HG02840 (cell line): ENCODE results near the gene MAP4K4.
"Not testable (repeated sequence)": the region's sequence is repeated elsewhere in the genome, so short reads cannot be mapped to it uniquely, and the experiment has no call there.

ENCODE experiments used
- ATAC-seq: cut with Tn5 transposase; IDR thresholded peaks from one replicate; pipeline ENCODE4 v1.9.1; 2021; ENCODE audit warnings: mild to moderate bottlenecking, moderate library complexity, moderate number of reproducible peaks; ENCODE audit not compliant: unreplicated experiment, low FRiP score

The MAP4K4 gene

DNA sequence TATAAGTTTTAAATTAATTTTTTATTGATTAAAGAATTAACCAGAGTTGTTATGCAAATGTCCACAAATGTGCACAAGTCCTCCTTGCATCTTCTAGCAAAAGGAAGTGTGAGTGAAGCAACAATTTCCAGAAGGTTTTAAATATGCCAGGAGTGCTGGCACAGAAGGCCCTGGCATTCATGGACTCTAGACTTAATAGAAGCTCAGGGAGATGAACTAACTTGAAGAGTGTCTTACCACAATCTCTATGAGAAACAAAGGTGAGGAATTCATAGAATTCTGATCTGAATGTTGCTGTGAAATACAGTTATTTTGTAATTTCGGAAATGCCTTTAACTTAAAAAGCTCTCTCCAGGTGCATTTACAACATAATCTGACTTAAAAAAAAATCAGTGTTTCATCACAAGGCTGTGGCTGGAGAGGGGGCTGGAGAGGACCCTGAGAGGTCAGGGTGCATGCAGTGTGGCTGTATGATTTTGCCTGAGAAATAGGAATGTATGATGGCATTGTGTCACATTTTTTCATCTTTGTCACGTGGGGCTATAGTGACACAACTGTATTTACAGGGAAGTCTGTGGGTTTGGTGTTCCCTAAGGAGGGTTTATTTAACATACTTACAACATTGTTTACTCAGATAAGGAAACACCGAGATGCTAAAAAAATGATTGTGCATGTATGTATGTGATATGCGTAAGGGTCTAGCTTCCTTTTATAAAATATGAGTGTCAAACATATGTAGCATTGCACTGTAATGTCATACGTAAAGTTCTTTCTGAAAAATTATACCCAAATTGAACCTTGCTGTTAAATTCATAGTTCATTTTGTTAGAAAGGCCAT lies 66.2 kb downstream of the MAP4K4 start:
- ATAC-seq: no peak

DNA sequence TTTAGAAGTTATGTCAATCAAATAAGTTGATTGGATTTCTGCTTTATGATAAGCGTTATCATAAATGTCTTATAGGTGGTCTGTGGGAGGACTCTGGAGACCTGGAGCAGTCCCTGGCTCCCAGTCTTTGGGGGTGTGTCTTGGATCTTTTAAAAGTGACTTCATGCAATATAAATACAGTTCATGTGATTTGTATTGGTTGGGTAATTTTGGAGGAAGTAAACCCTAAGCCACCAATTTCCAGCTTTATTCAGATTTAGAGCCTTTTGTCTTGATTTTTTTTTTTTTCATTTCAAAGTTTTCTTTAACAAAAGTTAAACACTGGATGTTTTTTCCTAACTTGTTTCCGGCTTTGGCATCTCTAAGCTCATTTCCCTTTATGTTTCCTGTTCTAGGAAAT lies 68.8 kb downstream of the MAP4K4 start:
- ATAC-seq: no peak

DNA sequence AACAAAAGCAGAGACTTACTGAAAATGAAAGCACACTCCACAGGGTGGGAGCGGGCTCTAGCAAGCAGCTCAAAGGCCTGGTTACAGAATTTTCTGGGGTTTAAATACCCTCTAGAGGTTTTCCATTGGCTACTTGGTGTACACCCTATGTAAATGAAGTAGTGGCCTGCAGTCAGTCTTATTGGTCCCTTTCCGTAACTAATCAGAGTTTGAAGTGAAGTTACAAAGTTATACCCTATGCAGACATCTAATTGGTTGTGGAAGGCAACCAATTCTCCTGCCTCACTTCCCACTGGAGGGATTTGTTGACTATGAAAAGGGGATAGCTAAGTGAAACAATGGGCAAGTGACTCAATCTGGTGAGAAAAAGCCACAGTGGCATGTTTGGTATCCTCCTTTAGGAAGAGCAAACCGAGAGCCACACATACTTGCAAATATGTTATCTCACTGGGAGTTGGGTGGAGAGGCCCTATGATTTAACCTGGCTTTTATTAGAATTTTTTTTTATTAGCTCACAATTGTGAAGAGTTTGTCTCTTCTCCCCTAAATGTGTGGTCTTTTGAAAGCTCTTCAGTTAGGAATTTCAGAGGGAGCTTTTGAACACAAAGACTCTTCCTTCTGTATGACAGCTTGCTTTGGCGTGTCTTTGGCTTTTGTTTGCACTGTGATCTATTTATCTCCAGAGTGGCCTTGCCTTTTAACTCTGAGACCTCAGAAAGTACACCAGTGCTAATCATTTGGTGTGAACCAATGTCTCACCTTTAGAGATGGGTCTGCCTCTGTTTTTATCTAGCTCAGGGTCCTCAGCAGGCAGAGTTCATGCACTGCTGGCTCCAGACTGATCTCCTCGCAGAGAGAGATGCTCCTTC lies 69.6 kb downstream of the MAP4K4 start:
- ATAC-seq: no peak

DNA sequence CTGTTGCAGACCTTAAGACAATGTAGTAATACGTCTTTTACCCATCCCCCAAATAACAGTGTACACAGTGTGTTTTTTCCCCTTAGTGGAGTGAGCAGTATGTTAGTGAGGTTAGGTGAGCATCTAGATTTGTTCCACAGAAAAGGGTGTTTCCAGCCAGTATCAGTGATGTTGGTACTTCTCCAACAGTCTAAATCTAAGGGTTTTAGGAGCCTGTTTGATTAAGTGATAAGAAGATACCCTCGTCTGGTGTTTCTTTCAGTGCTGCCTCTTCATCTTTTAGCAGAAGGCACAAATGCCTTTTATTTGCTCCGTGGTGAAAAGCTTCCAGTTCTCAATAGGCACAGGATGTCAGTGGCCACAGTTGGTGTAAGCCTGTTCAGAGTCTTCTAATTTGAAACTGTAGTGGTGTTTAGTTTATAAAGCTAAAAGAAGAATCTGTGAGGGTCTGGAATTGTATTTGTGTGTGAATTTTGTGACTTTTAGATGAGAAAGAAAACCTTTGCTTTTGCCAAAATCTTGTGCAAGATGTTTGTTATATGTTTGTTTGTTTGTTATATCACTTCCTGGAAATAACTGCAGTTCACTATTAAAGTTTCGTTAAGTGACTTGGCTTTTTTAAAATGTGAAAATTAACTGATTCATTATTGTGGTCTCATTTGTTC lies 71.2 kb downstream of the MAP4K4 start:
- no peak for ATAC-seq

DNA sequence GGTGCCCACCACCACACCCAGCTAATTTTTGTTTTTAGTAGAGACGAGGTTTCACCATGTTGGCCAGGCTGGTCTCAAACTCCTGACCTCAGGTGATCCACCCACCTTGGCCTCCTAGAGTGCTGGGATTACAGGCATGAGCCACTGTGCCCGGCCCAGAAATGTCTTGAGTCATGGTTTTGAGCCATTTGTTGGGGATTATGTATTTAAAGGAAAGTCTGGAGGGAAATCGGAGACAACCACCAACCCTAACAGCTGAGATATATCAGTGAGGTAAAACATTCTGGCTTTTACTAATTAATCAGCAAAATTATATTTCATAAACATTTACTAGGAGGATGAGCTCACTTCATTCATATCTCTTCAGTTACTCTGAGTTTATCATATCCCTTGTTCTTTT lies 72.2 kb downstream of the MAP4K4 start:
- ATAC-seq: not testable (repeated sequence)

DNA sequence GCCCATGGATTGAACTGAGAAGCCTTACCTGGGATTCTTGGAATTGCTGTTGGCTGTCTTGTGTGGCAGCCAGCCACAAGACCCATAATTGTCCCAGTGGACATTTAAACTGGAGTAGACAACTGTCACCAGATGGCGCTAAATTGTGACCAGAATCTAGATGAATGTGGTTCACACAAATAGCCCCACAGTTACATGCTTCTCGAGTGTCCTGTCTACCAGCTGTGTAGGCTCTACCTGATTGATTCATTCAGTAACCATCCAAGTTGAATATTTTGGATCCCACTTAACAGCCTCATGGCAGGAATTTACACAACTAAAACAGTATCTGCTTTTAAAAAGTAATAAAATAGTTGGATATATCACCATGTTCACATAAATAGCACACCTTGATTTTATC lies 73.2 kb downstream of the MAP4K4 start:
- no peak for ATAC-seq

DNA sequence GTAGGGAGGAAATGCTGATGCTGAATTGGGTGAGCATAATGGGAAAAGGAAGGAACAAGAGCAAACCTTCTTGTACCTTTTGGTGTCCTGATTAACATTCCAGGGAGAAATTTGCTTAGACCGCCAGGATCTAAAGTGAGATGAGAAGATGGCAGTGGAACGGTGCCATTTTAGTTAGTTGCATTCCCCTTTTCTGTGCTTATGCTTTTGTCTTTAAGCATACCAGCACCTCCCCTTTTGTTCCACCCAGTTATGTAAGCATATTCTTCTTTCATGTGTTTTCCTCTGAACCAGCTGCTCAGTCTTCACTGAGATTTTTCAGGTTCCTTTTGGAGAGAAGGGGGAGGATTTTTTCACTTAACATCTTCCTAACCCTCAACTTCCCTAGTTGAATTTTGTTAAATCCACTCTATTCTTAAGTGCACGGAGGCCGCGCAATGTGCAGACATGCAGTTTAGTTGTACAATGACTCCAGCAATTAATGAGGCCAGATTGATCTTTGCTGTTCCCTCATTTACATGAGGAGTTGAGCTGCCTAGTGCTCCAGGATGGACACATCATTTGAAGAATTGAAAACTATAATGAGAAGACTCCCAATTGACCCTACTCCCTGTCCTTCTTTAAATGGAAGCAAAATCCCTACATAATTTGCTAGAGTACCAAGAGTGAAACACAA lies 73.9 kb downstream of the MAP4K4 start:
- no peak for ATAC-seq

DNA sequence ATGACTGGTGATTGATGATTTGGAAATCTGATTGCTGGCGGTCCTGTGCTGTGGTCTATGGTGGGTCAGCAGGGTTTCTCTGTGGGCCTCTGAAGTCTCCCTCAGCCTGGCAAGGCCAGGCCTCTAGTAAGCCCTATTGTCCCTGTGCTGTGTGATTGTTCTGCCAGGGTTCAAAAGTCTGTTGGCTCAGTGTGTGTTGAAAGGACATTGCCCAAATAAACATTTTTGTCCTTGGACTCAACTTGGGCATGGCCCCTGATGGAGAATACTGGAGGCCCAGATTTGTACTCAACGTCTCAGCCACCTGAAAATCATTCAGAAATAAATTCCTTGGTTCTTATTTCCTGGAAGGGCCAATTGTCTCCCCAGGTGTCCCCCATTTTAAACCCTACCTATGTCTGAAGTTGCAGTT lies 74.4 kb downstream of the MAP4K4 start:
- no peak for ATAC-seq

DNA sequence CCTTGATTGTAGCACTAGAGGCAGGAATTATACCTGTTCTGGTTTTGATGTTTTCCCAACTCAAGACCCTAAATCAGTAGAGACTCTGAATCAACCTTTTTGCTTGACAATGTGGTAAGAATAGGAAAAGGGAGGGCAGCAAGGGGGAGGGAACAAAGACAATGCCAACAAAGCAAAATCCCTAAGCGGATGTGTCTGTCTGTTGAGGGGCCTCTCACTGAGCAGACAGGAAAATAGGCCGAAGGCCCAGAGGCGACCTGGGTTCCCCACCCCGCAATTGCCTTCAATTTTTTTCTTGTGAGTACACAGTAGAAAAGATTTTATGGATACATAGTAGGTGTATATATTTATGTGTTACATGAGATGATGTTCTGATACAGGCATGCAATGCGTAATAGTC lies 75.6 kb downstream of the MAP4K4 start:
- no peak for ATAC-seq

DNA sequence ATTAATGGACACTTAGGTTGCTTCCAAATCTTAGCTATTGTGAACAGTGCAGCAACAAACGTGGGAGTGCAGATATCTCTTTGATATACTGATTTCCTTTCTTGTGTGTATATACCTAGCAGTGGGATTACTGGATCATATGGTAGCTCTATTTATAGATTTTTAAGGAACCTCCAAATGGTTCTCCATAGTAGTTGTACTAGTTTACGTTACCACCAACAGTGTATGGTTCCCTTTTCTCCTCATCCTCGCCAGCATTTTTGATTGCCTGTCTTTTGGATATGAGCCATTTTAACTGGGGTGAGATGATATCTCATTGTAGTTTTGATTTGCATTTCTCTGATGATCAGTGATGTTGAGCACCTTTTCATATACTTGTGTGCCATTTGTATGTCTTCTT lies 76.5 kb downstream of the MAP4K4 start:
- not testable (repeated sequence) for ATAC-seq

DNA sequence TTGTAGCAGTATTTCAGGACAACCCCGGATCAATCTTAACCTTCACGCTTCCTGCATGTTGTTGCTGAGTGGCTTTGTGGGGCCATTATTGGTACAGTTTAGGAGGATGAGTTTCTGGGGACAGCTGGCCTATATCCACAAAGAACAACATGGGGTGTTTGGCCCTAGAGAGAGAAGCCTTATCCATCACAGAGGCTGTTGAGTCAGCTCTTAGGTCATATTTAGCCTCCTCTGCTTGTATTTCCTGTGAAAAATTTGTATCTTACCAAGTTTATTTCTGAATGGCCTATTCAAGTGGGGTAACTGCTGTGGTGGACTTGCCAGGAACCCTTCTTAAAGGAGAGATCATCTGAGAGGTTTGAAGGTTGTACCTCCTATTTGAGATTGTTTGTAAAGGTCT lies 77.6 kb downstream of the MAP4K4 start:
- no peak for ATAC-seq

DNA sequence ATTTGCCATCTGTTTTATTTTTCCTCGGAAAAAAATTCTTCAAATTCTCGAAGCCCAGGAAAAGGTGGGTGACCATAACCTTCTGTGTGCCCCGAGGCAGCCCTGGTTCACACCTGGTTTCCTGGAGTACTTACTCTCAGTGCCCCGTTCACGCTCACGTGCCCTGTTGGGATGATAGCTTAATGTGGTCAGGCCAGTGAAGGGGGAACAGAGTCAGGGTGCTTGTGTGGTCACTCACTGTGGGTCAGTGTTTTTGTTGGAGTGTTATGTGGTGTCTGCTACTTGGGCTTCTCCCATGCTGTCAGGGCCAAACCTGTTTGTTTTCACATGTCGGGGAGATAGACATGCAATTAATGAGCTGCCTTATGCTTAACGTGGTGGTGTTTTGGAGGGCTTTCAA lies 78.1 kb downstream of the MAP4K4 start:
- no peak for ATAC-seq

DNA sequence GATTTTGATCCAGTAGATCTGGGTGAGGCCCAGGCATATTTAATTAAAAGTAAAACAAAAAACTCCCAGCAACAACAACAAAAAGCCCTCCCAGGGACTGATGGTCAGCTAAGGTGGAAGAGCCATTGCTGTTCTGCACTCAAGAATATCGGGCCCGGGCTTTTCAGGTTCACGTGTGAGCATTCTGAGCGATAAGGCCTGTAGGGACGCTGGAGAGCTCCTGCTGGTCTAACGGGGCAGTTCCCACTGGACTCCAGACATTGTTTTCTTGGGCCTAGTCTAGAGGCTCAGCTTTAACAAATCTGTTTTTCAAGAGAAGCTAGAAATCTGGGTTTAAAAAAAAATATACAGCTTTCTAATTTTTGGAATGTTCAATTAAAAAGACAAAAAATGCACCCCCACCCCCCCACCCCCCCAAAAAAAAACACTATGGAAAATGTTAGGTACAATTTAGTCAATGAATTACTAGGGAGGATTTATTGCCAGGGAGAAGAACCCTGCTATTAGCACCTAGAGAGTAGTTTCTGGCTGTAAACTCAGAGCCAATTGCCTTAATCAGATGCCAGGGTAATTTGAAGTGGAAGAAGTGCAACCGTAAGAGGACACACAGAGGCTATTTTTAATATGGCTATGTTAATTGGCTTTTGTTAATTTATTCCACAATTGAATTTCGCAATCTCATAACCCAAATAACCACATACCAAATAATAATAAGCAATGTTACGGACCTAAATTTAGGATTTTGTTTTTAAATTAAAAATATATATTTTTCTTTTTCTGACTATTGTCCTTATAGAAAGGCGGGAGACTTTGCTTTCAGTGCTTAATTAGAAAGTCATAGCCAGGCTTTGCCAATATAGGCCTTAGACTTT lies 78.9 kb downstream of the MAP4K4 start:
- ATAC-seq: no peak

DNA sequence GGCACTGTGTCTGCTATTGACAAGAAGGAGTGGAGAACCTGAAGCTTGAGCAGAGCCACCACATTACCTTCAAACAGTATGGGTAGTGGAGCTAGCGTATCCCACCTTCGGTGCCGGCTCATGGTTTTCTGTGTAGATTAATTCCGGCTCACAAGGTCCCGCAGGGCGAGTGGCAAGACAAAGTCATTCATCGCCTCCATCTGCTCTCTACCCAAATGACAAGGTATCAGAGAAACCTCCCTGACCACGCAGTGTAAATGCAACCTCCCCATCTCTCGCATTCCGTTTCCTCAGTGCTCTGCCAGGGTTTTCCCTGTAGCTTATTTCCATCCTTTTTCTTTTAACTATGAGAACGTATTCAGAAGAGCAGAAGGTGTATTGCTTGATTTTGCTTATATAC lies 79.8 kb downstream of the MAP4K4 start:
- ATAC-seq: no peak

DNA sequence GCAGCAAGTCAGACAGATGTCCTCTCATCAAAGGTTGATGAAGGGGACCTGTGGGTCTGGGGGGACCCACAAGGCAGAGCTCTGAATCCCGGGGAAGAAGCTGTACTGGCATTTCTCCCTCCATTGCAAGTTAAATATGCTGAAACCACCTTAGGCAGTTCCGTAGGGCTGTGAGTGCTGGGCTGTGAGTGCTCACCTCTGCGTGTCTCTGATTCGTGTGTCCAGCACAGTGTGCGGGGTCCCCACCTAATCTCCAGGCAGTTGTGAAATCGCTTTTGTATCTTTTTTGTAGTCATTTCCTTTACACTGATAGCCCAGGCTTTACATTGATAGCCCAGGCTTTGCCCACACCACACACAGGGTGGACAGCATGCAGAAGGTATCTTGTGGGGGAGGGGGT lies 80.6 kb downstream of the MAP4K4 start:
- no peak for ATAC-seq

DNA sequence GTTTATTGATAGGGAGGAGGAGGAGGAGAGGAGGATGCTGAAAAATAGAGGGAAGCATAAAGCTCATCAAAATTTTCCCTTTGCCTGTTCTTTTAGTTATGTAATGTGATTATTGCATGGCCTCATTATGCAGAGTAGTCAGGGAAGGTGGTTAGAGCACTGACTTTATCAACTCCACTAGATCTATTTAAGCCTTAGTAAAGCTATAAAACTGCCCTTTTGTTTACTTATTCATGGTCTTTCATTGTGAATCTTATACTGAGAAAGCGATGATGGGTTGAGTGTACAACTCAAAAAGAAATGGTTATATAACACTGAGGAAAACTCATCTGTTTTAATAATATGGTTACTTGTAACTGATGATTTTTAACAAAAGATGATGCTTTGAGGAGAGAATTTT lies 81.7 kb downstream of the MAP4K4 start:
- no peak for ATAC-seq

DNA sequence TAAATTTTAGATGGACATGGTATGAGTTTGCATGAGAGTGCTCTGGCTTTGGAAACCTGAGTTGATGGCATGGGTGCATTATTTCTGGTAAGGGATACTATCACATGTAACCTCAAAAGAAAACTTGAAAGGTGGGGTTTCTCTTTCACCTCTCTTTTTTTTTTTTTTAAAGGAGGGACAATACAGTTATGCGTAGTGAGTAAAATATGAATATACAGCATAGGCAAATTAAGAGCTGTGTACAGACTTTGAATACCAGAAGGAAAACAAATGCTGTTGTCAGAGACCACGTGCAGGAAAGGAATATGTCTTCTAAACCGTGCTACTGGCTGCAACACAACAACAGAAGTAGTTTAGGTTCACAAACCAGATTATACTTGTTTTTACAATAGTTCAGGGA lies 82.1 kb downstream of the MAP4K4 start:
- ATAC-seq: no peak

DNA sequence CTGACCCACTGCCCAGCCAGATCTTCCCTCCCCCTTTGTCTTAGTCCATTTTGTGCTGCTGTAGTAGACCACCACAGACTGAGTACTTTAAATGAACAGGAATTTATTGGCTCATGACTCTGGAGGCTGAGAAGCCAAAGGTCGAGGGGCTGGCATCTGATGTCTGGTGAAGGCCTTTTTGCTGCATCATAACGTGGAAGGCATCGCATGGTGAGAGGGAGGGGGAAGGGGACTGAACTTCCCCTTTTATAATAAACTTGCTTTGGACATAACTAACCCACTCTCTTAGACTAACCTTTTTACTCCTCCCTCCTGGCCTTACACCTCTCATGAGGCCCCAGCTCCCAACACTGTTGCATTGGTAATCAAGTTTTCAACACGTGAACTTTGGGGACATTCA lies 83.8 kb downstream of the MAP4K4 start:
- no peak for ATAC-seq

DNA sequence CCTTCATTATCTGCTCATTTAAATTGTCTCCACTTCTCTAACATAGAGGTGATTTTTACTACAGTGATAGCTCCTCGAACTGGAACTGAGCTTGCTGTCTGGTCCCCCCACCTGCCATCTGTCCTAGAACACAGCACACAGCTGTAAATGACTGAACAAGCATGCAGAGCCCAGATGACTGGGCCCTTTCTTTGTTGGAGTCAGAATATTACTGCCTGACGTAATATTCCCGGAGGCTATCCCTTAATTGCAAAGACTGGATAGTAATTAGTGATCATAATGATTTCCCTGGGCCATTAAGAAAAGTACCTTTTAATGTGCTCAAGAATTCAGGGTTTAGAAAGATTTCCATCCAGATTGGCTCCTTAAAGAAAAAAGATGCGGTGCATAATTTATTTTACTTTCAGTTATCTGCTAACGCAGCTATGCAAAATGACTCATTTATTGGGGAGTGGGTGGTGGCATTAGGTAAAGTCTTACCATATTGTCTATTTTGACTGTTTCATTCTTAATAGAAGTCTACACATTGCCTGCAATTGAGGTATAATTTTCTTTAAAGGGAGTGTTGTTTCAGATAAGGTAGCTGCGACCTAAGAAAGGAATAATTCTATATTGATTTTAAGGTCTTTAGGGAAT lies 84.4 kb downstream of the MAP4K4 start:
- no peak for ATAC-seq
